Measurements from ENCODE around the gene ABI2. TPM values are rescaled to one million over a fixed set of nuclear protein-coding genes. Genes with fewer than 3 reads are reported as not detected.

ABI2 gene
- polyA plus RNA-seq, 1 of the 3 experiments (the other 2 are of a cell fraction), result 51.5 TPM

DNA sequence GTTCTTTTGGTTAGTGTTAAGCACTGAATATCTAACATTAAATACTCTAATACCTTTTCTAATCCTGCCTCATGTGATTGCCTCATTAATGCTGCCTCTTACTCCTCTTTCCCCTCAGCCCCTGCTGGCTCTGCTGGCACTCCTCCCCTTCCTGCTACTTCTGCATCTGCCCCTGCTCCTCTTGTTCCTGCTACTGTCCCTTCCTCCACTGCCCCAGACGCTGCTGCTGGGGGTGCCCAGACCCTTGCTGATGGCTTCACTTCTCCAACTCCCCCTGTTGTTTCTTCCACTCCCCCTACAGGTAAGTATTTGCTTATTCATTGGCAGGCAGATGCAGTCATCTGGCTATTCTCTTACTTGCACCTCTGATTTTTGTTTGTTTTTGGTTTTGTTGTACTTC is 68.5 kb downstream of the ABI2 start (continued):
- TF ChIP-seq, protein P1, sequence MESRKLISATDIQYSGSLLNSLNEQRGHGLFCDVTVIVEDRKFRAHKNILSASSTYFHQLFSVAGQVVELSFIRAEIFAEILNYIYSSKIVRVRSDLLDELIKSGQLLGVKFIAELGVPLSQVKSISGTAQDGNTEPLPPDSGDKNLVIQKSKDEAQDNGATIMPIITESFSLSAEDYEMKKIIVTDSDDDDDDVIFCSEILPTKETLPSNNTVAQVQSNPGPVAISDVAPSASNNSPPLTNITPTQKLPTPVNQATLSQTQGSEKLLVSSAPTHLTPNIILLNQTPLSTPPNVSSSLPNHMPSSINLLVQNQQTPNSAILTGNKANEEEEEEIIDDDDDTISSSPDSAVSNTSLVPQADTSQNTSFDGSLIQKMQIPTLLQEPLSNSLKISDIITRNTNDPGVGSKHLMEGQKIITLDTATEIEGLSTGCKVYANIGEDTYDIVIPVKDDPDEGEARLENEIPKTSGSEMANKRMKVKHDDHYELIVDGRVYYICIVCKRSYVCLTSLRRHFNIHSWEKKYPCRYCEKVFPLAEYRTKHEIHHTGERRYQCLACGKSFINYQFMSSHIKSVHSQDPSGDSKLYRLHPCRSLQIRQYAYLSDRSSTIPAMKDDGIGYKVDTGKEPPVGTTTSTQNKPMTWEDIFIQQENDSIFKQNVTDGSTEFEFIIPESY (IDR thresholded peaks at IDR 0.05; ENCODE audit: borderline replicate concordance, low read depth), result no peak

DNA sequence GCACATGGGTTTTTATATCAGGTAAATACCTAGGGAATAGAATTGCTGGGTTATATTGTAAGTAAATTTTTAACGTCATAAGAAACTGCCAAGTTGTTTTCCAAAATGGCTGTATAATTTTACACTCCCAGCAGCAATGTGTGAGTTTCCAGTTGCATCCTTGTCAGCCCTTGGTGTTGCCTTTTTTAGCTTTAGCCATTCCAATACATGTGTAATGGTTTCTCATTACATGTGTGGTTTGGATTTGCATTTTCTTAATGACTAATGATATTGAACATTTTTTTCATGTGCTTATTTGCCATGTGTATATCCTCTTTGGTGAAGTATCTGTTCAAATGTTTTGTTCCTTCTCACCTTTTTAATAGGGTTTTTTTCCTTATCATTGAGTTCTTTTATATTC is 70.8 kb downstream of the ABI2 start:
- 92% methylated on average over 1 of the region's 1 CpG for WGBS (ENCODE audit: low lambda C conversion rate)

More for the DNA sequence above, 70.8 kb downstream of the ABI2 start:
- POLR2A ChIA-PET, result no interaction called here
- Histone ChIP-seq H3K4me1 (ENCODE audit: control insufficient read depth in 1 of 2, insufficient read depth in 2 of 2, low read depth in 1 of 2, low read length in 1 of 2) (peaks cover 6 to 22% of the 10 kb centered on the region in 2 experiments; a peak in 3 of 4 replicates), H3K9me3 (no peaks in the 10 kb centered on the region), H3K4me3 (ENCODE audit: low read depth in 2 of 2, low read length in 1 of 2) (no peak overlapping the region), H4K20me1 (ENCODE audit: insufficient read depth) (no peaks in the 10 kb centered on the region), H3F3A (replicated peaks; ENCODE audit: insufficient read depth) (peaks cover 49% of the 10 kb centered on the region), H3K9me2 (no peaks in the 10 kb centered on the region), H3K27me3 (ENCODE audit: insufficient read depth) (no peaks in the 10 kb centered on the region), H3K9ac (no peak overlapping the region), H3K27ac (ENCODE audit: low read depth in 2 of 2, low read length in 1 of 2) (no peak overlapping the region), H2AFZ (ENCODE audit: low read depth) (no peak overlapping the region), H3K79me2 (ENCODE audit: insufficient read depth) (peaks cover 40% of the 10 kb centered on the region), H3K4me2 (no peak overlapping the region), H3K36me3 (replicated peaks in 1 of 2; ENCODE audit: control insufficient read depth in 1 of 2, insufficient read depth in 2 of 2, low read length in 1 of 2) (peaks cover 36 to 57% of the 10 kb centered on the region in 2 experiments)
- TF ChIP-seq RFX5 (IDR thresholded peaks at IDR 0.05; ENCODE audit: low read length), result no peak
- TF ChIP-seq FOXJ3 (CRISPR knock-in tag; IDR thresholded peaks at IDR 0.05), result no peak
- TF ChIP-seq MXI1 (IDR thresholded peaks at IDR 0.05; ENCODE audit: low read depth, low read length), result no peak
- no peak for TF ChIP-seq POLR2AphosphoS5 (IDR thresholded peaks at IDR 0.05; ENCODE audit: low read depth, low read length)
- TF ChIP-seq EZH2phosphoT487 (IDR thresholded peaks at IDR 0.05; ENCODE audit: borderline replicate concordance, low read depth), result no peak
- no peak for TF ChIP-seq RAD21 (IDR thresholded peaks at IDR 0.05; ENCODE audit: low read length)
- TF ChIP-seq SIN3A (IDR thresholded peaks at IDR 0.05; ENCODE audit: borderline replicate concordance, low read depth, low read length), result no peak
- TF ChIP-seq TCF12 (IDR thresholded peaks at IDR 0.05), result no peak
- TF ChIP-seq, protein P2, sequence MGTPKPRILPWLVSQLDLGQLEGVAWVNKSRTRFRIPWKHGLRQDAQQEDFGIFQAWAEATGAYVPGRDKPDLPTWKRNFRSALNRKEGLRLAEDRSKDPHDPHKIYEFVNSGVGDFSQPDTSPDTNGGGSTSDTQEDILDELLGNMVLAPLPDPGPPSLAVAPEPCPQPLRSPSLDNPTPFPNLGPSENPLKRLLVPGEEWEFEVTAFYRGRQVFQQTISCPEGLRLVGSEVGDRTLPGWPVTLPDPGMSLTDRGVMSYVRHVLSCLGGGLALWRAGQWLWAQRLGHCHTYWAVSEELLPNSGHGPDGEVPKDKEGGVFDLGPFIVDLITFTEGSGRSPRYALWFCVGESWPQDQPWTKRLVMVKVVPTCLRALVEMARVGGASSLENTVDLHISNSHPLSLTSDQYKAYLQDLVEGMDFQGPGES (IDR thresholded peaks at IDR 0.05; ENCODE audit: low read depth, low read length), result no peak
- no peak for TF ChIP-seq NFIC (IDR thresholded peaks at IDR 0.05; ENCODE audit: borderline replicate concordance)
- TF ChIP-seq GATA2 (CRISPR knock-in tag; IDR thresholded peaks at IDR 0.05), result no peak
- TF ChIP-seq TAF1 (IDR thresholded peaks at IDR 0.05; ENCODE audit: borderline replicate concordance, low read depth, low read length), result no peak
- TF ChIP-seq, protein P3, sequence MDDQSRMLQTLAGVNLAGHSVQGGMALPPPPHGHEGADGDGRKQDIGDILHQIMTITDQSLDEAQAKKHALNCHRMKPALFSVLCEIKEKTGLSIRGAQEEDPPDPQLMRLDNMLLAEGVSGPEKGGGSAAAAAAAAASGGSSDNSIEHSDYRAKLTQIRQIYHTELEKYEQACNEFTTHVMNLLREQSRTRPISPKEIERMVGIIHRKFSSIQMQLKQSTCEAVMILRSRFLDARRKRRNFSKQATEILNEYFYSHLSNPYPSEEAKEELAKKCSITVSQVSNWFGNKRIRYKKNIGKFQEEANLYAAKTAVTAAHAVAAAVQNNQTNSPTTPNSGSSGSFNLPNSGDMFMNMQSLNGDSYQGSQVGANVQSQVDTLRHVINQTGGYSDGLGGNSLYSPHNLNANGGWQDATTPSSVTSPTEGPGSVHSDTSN (IDR thresholded peaks at IDR 0.05), result no peak
- TF ChIP-seq JUND (IDR thresholded peaks at IDR 0.05), result no peak
- TF ChIP-seq, protein P1 (IDR thresholded peaks at IDR 0.05; ENCODE audit: borderline replicate concordance, low read depth), result no peak
- TF ChIP-seq EP300 (IDR thresholded peaks at IDR 0.05; ENCODE audit: borderline replicate concordance in 1 of 2, low read depth in 1 of 2, low read length in 1 of 2), result no peak
- no peak for TF ChIP-seq ELF1 (IDR thresholded peaks at IDR 0.05)
- TF ChIP-seq, protein P4, sequence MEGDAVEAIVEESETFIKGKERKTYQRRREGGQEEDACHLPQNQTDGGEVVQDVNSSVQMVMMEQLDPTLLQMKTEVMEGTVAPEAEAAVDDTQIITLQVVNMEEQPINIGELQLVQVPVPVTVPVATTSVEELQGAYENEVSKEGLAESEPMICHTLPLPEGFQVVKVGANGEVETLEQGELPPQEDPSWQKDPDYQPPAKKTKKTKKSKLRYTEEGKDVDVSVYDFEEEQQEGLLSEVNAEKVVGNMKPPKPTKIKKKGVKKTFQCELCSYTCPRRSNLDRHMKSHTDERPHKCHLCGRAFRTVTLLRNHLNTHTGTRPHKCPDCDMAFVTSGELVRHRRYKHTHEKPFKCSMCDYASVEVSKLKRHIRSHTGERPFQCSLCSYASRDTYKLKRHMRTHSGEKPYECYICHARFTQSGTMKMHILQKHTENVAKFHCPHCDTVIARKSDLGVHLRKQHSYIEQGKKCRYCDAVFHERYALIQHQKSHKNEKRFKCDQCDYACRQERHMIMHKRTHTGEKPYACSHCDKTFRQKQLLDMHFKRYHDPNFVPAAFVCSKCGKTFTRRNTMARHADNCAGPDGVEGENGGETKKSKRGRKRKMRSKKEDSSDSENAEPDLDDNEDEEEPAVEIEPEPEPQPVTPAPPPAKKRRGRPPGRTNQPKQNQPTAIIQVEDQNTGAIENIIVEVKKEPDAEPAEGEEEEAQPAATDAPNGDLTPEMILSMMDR (IDR thresholded peaks at IDR 0.05), result no peak
- TF ChIP-seq NRF1 (IDR thresholded peaks at IDR 0.05; ENCODE audit: low read depth, low read length), result no peak
- CTCF ChIA-PET, result no interaction called here
- DNase-seq, result no peak
